ENCODE results near the gene TSC22D2. TPM values are rescaled to one million over a fixed set of nuclear protein-coding genes. Genes with fewer than 3 reads are reported as not detected.

TSC22D2 gene
- total RNA-seq, 1 donor from 2014 or later: 16.0 TPM

GRCh38 chr3:150394606-150395005, 13.5 kb upstream of the TSC22D2 start:
- H3K4me3 ChIP-seq (ENCODE audit: low read depth, low read length): no peak overlapping the region
- no peak for TF ChIP-seq CTCF (conservative IDR thresholded peaks at IDR 0.05; ENCODE audit: low read depth, low read length)
- DNase-seq (ENCODE audit: low read depth): no peak

GRCh38 chr3:150396491-150396890, 11.6 kb upstream of the TSC22D2 start:
- no peak overlapping the region for H3K4me3 ChIP-seq (ENCODE audit: low read depth, low read length)
- DNase-seq (ENCODE audit: low read depth): no peak
- TF ChIP-seq CTCF (conservative IDR thresholded peaks at IDR 0.05; ENCODE audit: low read depth, low read length): no peak

- no peak for DNase-seq (ENCODE audit: low read depth)
- TF ChIP-seq CTCF (conservative IDR thresholded peaks at IDR 0.05; ENCODE audit: low read depth, low read length): no peak
These were observed 11.0 kb upstream of the TSC22D2 start for GRCh38 chr3:150396956-150397550.

GRCh38 chr3:150399060-150399459, 9.0 kb upstream of the TSC22D2 start:
- no peak for TF ChIP-seq CTCF (conservative IDR thresholded peaks at IDR 0.05; ENCODE audit: low read depth, low read length)
- no peak overlapping the region for H3K4me3 ChIP-seq (ENCODE audit: low read depth, low read length)
- no peak for DNase-seq (ENCODE audit: low read depth)

More at GRCh38 chr3:150396956-150397550, 11.0 kb upstream of the TSC22D2 start:
- H3K4me3 ChIP-seq (ENCODE audit: low read depth, low read length): no peak overlapping the region

- no peak for DNase-seq (ENCODE audit: low read depth)
- H3K4me3 ChIP-seq (ENCODE audit: low read depth, low read length): no peak overlapping the region
- no peak for TF ChIP-seq CTCF (conservative IDR thresholded peaks at IDR 0.05; ENCODE audit: low read depth, low read length)
These were observed 6.8 kb upstream of the TSC22D2 start for GRCh38 chr3:150401285-150401684.

- H3K4me3 ChIP-seq (ENCODE audit: low read depth, low read length): no peak overlapping the region
- TF ChIP-seq CTCF (conservative IDR thresholded peaks at IDR 0.05; ENCODE audit: low read depth, low read length): no peak
- DNase-seq (ENCODE audit: low read depth): no peak
These were observed 5.9 kb upstream of the TSC22D2 start for GRCh38 chr3:150402217-150402616.

- DNase-seq (ENCODE audit: low read depth): no peak
- no peak overlapping the region for H3K4me3 ChIP-seq (ENCODE audit: low read depth, low read length)
- no peak for TF ChIP-seq CTCF (conservative IDR thresholded peaks at IDR 0.05; ENCODE audit: low read depth, low read length)
These were observed 4.1 kb upstream of the TSC22D2 start for GRCh38 chr3:150404023-150404422.

Measured in epithelial cell of proximal tubule (primary cell).